ENCODE data around the gene ATRNL1. TPM values are rescaled to one million over a fixed set of nuclear protein-coding genes. Genes with fewer than 3 reads are reported as not detected.
A peak's percentile ranks its signal among the peaks of the same experiment; 100 is the strongest.

The ATRNL1 gene
- polyA plus RNA-seq, 1 of the 3 experiments (the other 2 are of a cell fraction) = 0.67 TPM

DNA sequence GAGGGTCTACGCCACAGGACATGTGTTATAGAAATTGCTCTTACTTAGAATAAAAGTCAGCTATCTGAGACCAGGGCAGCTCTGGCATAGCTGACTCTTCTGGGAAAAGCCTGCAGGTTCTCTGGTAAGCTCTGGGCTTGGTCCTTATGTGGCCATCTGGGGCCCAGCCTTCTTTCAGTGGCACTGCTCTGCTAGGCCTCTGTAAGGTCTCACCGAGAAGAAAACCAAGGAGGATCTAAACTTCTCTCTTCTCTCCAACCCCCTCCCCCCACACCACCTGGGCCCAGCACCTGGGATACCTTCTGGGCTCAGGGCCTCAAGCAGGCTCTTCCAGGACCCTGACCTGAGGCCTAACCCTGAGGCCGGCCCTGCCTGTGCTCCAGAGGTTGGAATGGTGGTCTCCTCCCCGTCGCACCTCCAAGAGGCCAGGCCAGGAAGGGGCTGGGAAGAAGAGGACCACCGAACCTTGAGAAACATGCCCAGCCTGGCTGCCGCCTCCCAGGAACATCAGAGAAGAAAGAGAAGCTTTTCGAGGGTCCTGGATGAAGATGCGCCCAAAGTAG lies 856.2 kb downstream of the ATRNL1 start:
- ChIA-PET POLR2A (no interaction called here), CTCF (interaction anchor here (0.7 to 1.9 kb wide), 6 partner anchors 8 to 595 kb away, joined by 3 to 6 read pairs (median 4); no protein-coding TSS in a partner anchor)
- no peak overlapping the region for H3K27ac ChIP-seq (ENCODE audit: low read depth in 2 of 2, low read length in 1 of 2)
- H3K36me3 ChIP-seq (replicated peaks in 1 of 2; ENCODE audit: control insufficient read depth in 1 of 2, insufficient read depth in 2 of 2, low read length in 1 of 2) = no peaks in the 10 kb centered on the region
- no peaks in the 10 kb centered on the region for H3K79me2 ChIP-seq (ENCODE audit: insufficient read depth)
- 83% methylated on average over 7 of the region's 9 CpGs for WGBS (ENCODE audit: low lambda C conversion rate)
- peaks cover 0 to 25% of the 10 kb centered on the region in 2 experiments; a peak in 3 of 4 replicates for H3K4me1 ChIP-seq (ENCODE audit: control insufficient read depth in 1 of 2, insufficient read depth in 2 of 2, low read depth in 1 of 2, low read length in 1 of 2)
- DNase-seq = no peak
- TF ChIP-seq MEF2A (IDR thresholded peaks at IDR 0.05; ENCODE audit: borderline replicate concordance, low read depth) (no peak), JUND (IDR thresholded peaks at IDR 0.05) (no peak), TCF12 (IDR thresholded peaks at IDR 0.05) (no peak), MXI1 (IDR thresholded peaks at IDR 0.05; ENCODE audit: low read depth, low read length) (no peak)
- TF ChIP-seq, protein P1, sequence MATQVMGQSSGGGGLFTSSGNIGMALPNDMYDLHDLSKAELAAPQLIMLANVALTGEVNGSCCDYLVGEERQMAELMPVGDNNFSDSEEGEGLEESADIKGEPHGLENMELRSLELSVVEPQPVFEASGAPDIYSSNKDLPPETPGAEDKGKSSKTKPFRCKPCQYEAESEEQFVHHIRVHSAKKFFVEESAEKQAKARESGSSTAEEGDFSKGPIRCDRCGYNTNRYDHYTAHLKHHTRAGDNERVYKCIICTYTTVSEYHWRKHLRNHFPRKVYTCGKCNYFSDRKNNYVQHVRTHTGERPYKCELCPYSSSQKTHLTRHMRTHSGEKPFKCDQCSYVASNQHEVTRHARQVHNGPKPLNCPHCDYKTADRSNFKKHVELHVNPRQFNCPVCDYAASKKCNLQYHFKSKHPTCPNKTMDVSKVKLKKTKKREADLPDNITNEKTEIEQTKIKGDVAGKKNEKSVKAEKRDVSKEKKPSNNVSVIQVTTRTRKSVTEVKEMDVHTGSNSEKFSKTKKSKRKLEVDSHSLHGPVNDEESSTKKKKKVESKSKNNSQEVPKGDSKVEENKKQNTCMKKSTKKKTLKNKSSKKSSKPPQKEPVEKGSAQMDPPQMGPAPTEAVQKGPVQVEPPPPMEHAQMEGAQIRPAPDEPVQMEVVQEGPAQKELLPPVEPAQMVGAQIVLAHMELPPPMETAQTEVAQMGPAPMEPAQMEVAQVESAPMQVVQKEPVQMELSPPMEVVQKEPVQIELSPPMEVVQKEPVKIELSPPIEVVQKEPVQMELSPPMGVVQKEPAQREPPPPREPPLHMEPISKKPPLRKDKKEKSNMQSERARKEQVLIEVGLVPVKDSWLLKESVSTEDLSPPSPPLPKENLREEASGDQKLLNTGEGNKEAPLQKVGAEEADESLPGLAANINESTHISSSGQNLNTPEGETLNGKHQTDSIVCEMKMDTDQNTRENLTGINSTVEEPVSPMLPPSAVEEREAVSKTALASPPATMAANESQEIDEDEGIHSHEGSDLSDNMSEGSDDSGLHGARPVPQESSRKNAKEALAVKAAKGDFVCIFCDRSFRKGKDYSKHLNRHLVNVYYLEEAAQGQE (IDR thresholded peaks at IDR 0.05; ENCODE audit: low read depth, low read length) = no peak
- TF ChIP-seq, protein P2, sequence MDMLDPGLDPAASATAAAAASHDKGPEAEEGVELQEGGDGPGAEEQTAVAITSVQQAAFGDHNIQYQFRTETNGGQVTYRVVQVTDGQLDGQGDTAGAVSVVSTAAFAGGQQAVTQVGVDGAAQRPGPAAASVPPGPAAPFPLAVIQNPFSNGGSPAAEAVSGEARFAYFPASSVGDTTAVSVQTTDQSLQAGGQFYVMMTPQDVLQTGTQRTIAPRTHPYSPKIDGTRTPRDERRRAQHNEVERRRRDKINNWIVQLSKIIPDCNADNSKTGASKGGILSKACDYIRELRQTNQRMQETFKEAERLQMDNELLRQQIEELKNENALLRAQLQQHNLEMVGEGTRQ (IDR thresholded peaks at IDR 0.05; ENCODE audit: borderline replicate concordance, low read depth, low read length) = no peak
- TF ChIP-seq, protein P3, sequence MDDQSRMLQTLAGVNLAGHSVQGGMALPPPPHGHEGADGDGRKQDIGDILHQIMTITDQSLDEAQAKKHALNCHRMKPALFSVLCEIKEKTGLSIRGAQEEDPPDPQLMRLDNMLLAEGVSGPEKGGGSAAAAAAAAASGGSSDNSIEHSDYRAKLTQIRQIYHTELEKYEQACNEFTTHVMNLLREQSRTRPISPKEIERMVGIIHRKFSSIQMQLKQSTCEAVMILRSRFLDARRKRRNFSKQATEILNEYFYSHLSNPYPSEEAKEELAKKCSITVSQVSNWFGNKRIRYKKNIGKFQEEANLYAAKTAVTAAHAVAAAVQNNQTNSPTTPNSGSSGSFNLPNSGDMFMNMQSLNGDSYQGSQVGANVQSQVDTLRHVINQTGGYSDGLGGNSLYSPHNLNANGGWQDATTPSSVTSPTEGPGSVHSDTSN (IDR thresholded peaks at IDR 0.05) = no peak
- no peaks in the 10 kb centered on the region for H3K9me2 ChIP-seq
- H3K27me3 ChIP-seq (ENCODE audit: insufficient read depth) = no peaks in the 10 kb centered on the region
- no peak overlapping the region for H3K4me2 ChIP-seq
- no peaks in the 10 kb centered on the region for H3K9me3 ChIP-seq
- no peak overlapping the region for H3K9ac ChIP-seq
- H3F3A ChIP-seq (replicated peaks; ENCODE audit: insufficient read depth) = peaks cover 5% of the 10 kb centered on the region
- H2AFZ ChIP-seq (ENCODE audit: low read depth) = no peak overlapping the region
- no peak overlapping the region for H3K4me3 ChIP-seq (ENCODE audit: low read depth in 2 of 2, low read length in 1 of 2)
- H4K20me1 ChIP-seq (ENCODE audit: insufficient read depth) = no peaks in the 10 kb centered on the region

DNA sequence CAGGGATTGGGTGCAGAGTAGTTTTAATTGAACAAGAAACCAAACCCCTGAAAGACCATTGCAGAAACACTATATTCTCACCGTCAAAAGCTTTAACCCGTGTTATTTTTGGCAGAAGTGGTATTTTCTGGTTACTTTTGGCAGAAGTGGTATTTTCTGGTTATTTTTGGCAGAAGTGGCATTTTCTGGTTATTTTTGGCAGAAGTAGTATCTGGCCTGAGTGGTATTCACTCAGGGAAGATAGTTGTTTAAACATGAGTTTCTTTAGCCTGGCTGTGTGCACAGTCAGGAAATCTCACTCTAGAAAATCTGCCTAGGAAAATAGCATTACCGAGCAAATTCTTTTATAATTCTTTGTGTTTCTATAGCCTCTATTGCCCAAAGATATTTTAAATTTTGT lies 857.2 kb downstream of the ATRNL1 start:
- peaks cover 0 to 25% of the 10 kb centered on the region in 2 experiments; a peak in 3 of 4 replicates for H3K4me1 ChIP-seq (ENCODE audit: control insufficient read depth in 1 of 2, insufficient read depth in 2 of 2, low read depth in 1 of 2, low read length in 1 of 2)
- no peaks in the 10 kb centered on the region for H3K9me3 ChIP-seq
- no peaks in the 10 kb centered on the region for H3K9me2 ChIP-seq
- ChIA-PET CTCF (interaction anchor here (0.6 to 1.9 kb wide), 3 partner anchors 11 to 234 kb away, joined by 3 to 5 read pairs (median 3); no protein-coding TSS in a partner anchor), POLR2A (no interaction called here)
- H3K4me2 ChIP-seq = no peak overlapping the region
- H3F3A ChIP-seq (replicated peaks; ENCODE audit: insufficient read depth) = peaks cover 5% of the 10 kb centered on the region
- H4K20me1 ChIP-seq (ENCODE audit: insufficient read depth) = no peaks in the 10 kb centered on the region
- H3K27me3 ChIP-seq (ENCODE audit: insufficient read depth) = no peaks in the 10 kb centered on the region
- TF ChIP-seq TCF12 (IDR thresholded peaks at IDR 0.05) (0 out of 2 replicates have a peak, but pooled peaks have one; percentile 27), MEF2A (IDR thresholded peaks at IDR 0.05; ENCODE audit: borderline replicate concordance, low read depth) (peak; percentile 50), RCOR1 (IDR thresholded peaks at IDR 0.05; ENCODE audit: low read length) (no peak), RXRA (IDR thresholded peaks at IDR 0.05; ENCODE audit: borderline replicate concordance, low read depth) (no peak), NFIC (IDR thresholded peaks at IDR 0.05; ENCODE audit: borderline replicate concordance) (peak; percentile 82)
- TF ChIP-seq, protein P4, sequence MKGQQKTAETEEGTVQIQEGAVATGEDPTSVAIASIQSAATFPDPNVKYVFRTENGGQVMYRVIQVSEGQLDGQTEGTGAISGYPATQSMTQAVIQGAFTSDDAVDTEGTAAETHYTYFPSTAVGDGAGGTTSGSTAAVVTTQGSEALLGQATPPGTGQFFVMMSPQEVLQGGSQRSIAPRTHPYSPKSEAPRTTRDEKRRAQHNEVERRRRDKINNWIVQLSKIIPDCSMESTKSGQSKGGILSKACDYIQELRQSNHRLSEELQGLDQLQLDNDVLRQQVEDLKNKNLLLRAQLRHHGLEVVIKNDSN (IDR thresholded peaks at IDR 0.05; ENCODE audit: borderline replicate concordance, low read depth) = no peak
- H3K4me3 ChIP-seq (ENCODE audit: low read depth in 2 of 2, low read length in 1 of 2) = no peak overlapping the region
- H3K9ac ChIP-seq = no peak overlapping the region
- H3K36me3 ChIP-seq (replicated peaks in 1 of 2; ENCODE audit: control insufficient read depth in 1 of 2, insufficient read depth in 2 of 2, low read length in 1 of 2) = no peaks in the 10 kb centered on the region
- 88% methylated on average over 3 of the region's 3 CpGs for WGBS (ENCODE audit: low lambda C conversion rate)
- H3K27ac ChIP-seq (ENCODE audit: low read depth in 2 of 2, low read length in 1 of 2) = no peak overlapping the region
- no peak for DNase-seq
- no peak overlapping the region for H2AFZ ChIP-seq (ENCODE audit: low read depth)
- no peaks in the 10 kb centered on the region for H3K79me2 ChIP-seq (ENCODE audit: insufficient read depth)
